RWPE2 (cell line): ENCODE results near the gene MAPK11.
A peak's percentile ranks its signal among the peaks of the same experiment; 100 is the strongest.

Experiments used
- ATAC-seq: fragments of 200-7000 bp; cut with Tn5 transposase; 3 replicates; pipeline ENCODE4 v1.9.1; 2021; ENCODE audit warnings: low read depth
- DNase-seq: peaks from one replicate; pipeline ENCODE4 v3.0.0-alpha.2; 2020; ENCODE audit warnings: low spot score
- H3K27ac ChIP-seq: fragments of 450-650 bp; 2 replicates; pipeline ENCODE4 v1.5.1; 2017; ENCODE audit warnings: mild to moderate bottlenecking; ENCODE audit not compliant: poor library complexity, severe bottlenecking
- H3K27me3 ChIP-seq: fragments of 250-450 bp; sonication (Bioruptor Pico); 2 replicates; pipeline ENCODE4 v1.5.1; 2021; ENCODE audit warnings: mild to moderate bottlenecking, moderate library complexity; ENCODE audit not compliant: insufficient read depth, poor library complexity, severe bottlenecking
- H3K36me3 ChIP-seq: fragments of 250-450 bp; sonication (Bioruptor Pico); 2 replicates; pipeline ENCODE4 v1.5.1; 2020; ENCODE audit warnings: low read depth, mild to moderate bottlenecking, moderate library complexity
- H3K4me1 ChIP-seq: fragments of 250-450 bp; sonication (Bioruptor Pico); 2 replicates; pipeline ENCODE4 v1.5.1; 2021; ENCODE audit warnings: mild to moderate bottlenecking, moderate library complexity; ENCODE audit not compliant: insufficient read depth, poor library complexity, severe bottlenecking
- H3K4me3 ChIP-seq: fragments of 250-450 bp; sonication (Bioruptor Pico); 2 replicates; pipeline ENCODE4 v1.5.1; 2021; ENCODE audit warnings: mild to moderate bottlenecking, moderate library complexity; ENCODE audit not compliant: severe bottlenecking
- H3K9me3 ChIP-seq: fragments of 250-450 bp; sonication (Bioruptor Pico); 2 replicates; pipeline ENCODE4 v1.5.1; 2021; ENCODE audit warnings: mild to moderate bottlenecking, moderate library complexity; ENCODE audit not compliant: severe bottlenecking
- TF ChIP-seq, protein P1 (sequence below): fragments of 450-650 bp; IDR thresholded peaks from one replicate; pipeline ENCODE4 v1.5.1; 2017; ENCODE audit warnings: mild to moderate bottlenecking, moderate library complexity; ENCODE audit not compliant: poor library complexity, severe bottlenecking

MAPK11 gene

GRCh38 chr22:50268655-50269113 is 1.5 kb downstream of the MAPK11 start:
- DNase-seq (no peak), ATAC-seq (peak; percentile 9; the same call in 1 of the 3 replicates)
- Histone ChIP-seq H3K27ac (no peak overlapping the region), H3K36me3 (no peaks in the 10 kb centered on the region), H3K4me1 (peaks cover 14% of the 10 kb centered on the region), H3K27me3 (no peaks in the 10 kb centered on the region), H3K4me3 (no peak overlapping the region), H3K9me3 (no peaks in the 10 kb centered on the region)
- TF ChIP-seq, protein P1, sequence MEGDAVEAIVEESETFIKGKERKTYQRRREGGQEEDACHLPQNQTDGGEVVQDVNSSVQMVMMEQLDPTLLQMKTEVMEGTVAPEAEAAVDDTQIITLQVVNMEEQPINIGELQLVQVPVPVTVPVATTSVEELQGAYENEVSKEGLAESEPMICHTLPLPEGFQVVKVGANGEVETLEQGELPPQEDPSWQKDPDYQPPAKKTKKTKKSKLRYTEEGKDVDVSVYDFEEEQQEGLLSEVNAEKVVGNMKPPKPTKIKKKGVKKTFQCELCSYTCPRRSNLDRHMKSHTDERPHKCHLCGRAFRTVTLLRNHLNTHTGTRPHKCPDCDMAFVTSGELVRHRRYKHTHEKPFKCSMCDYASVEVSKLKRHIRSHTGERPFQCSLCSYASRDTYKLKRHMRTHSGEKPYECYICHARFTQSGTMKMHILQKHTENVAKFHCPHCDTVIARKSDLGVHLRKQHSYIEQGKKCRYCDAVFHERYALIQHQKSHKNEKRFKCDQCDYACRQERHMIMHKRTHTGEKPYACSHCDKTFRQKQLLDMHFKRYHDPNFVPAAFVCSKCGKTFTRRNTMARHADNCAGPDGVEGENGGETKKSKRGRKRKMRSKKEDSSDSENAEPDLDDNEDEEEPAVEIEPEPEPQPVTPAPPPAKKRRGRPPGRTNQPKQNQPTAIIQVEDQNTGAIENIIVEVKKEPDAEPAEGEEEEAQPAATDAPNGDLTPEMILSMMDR, result no peak

GRCh38 chr22:50267591-50268390 is 2.4 kb downstream of the MAPK11 start:
- Histone ChIP-seq H3K36me3 (no peaks in the 10 kb centered on the region), H3K27me3 (no peaks in the 10 kb centered on the region), H3K9me3 (no peaks in the 10 kb centered on the region), H3K4me3 (peak overlapping the region; percentile 12), H3K4me1 (peaks cover 16% of the 10 kb centered on the region), H3K27ac (no peak overlapping the region)
- peak; percentile 5; the same call in 1 of the 3 replicates for ATAC-seq
- no peak for DNase-seq
- TF ChIP-seq, protein P1, result peak; percentile 36

DNA sequence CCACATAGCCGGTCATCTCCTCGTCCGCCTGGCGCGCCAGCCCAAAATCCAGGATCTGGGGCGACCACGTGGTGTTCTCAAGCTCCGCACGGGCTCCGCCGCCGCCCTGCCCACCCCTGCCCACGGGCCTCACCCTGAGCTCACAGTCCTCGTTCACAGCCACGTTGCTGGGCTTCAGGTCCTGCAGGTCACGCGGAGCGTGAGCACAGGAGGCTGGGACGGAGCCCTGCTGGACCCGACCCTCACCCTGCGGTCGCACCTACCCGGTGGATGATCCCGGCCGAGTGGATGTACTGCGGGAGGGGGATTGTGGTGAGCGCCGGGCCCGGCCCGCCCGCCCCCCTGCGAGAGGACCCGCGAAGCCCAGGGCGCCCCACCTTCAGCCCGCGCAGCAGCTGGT is 3.2 kb downstream of the MAPK11 start:
- no peaks in the 10 kb centered on the region for H3K27me3 ChIP-seq
- H3K36me3 ChIP-seq, result no peaks in the 10 kb centered on the region
- no peak overlapping the region for H3K4me3 ChIP-seq
- no peak for DNase-seq
- H3K9me3 ChIP-seq, result no peaks in the 10 kb centered on the region
- ATAC-seq, result no peak
- H3K4me1 ChIP-seq, result peaks cover 24% of the 10 kb centered on the region
- H3K27ac ChIP-seq, result no peak overlapping the region
- TF ChIP-seq, protein P1, result no peak

DNA sequence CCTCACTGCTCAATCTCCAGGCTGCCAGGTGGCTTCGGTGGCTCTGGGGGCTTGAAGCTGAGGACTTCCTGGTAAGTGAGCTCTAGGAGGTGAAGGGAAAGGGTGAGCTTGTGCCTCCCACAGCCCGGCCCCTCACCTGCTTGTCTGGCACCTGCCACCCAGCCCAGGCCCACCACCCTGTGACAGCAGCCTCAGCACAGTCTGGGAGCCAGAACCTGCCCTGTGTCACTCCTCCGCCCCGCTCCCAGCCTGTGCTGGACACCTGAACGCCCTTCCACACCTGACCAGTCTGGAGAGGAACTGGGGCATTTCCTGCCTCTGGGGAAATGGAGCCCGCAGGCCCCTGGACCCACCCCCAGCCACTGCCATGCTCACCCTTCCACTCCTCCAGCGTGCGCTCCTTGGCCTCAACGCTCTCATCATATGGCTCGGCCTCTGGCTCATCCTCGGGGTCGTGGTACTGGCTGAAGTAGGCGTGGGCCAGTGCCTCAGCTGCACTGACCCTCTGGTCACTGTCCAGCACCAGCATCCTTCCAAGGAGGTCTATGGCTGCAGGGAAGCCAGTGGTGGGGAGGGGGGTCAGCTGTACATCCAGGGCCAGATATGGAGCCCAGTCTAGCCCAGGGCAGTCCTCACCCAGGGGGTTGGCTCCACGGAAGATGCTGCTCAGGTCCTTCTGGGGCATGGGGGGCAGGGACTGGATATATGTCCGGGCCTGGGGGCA is 5.1 kb downstream of the MAPK11 start:
- ATAC-seq, result no peak
- Histone ChIP-seq H3K36me3 (no peaks in the 10 kb centered on the region), H3K4me3 (no peak overlapping the region), H3K4me1 (peaks cover 18% of the 10 kb centered on the region), H3K27me3 (no peaks in the 10 kb centered on the region), H3K9me3 (no peaks in the 10 kb centered on the region), H3K27ac (no peak overlapping the region)
- DNase-seq, result no peak
- TF ChIP-seq, protein P1, result no peak
